Astrocyte (in vitro differentiated cells and primary cell): ENCODE data around the gene FNDC3B. TPM values are rescaled to one million over a fixed set of nuclear protein-coding genes. Genes with fewer than 3 reads are reported as not detected.

Experiments
- DNase-seq: peaks from one replicate; pipeline ENCODE4 v3.0.0-alpha.2; 2010; ENCODE audit warnings: low read depth
- FAIRE-seq: peaks from 2 replicates; lab custom pipeline; 2011; peaks lifted over from hg19 to GRCh38; lab: Jason Lieb, UNC
- H2AFZ ChIP-seq: 2 replicates; pipeline ENCODE4 v1.6.0; 2012; ENCODE audit warnings: low read depth, low read length, inconsistent platforms
- H3K27ac ChIP-seq: 2 replicates; pipeline ENCODE4 v1.5.1; 2011; ENCODE audit warnings: low read depth, low read length, inconsistent platforms
- H3K27me3 ChIP-seq: 2 replicates; pipeline ENCODE4 v1.6.0; 2011; ENCODE audit warnings: low read length, inconsistent platforms; ENCODE audit not compliant: insufficient read depth
- H3K36me3 ChIP-seq: 2 replicates; pipeline ENCODE4 v1.5.1; 2011; ENCODE audit warnings: low read length, inconsistent platforms; ENCODE audit not compliant: insufficient read depth
- H3K4me1 ChIP-seq: 2 replicates; pipeline ENCODE4 v1.5.1; 2011; ENCODE audit warnings: low read length, inconsistent platforms; ENCODE audit not compliant: insufficient read depth
- H3K4me2 ChIP-seq: 2 replicates; pipeline ENCODE4 v1.6.0; 2012; ENCODE audit warnings: low read length, inconsistent platforms
- H3K4me3 ChIP-seq: 2 replicates; pipeline ENCODE4 v1.5.1; 2011; ENCODE audit warnings: low read depth, mild to moderate bottlenecking, low read length, inconsistent platforms; ENCODE audit not compliant: insufficient read depth
- H3K79me2 ChIP-seq: 2 replicates; pipeline ENCODE4 v1.6.0; 2012; ENCODE audit warnings: mild to moderate bottlenecking, low read length, inconsistent platforms; ENCODE audit not compliant: insufficient read depth
- H3K9ac ChIP-seq: 2 replicates; pipeline ENCODE4 v1.6.0; 2012; ENCODE audit warnings: mild to moderate bottlenecking, low read length, inconsistent platforms
- H3K9me3 ChIP-seq: 2 replicates; pipeline ENCODE4 v1.5.1; 2012; ENCODE audit warnings: low read depth, mild to moderate bottlenecking, low read length, inconsistent platforms; ENCODE audit not compliant: insufficient read depth
- H4K20me1 ChIP-seq: 2 replicates; pipeline ENCODE4 v1.6.0; 2012; ENCODE audit warnings: low read length, inconsistent platforms; ENCODE audit not compliant: insufficient read depth
- H3K27ac Mint-ChIP-seq: one replicate; pipeline ENCODE4 v1.8.0; 2021; ENCODE audit warnings: mild to moderate bottlenecking, mixed read lengths; ENCODE audit not compliant: unreplicated experiment
- H3K27me3 Mint-ChIP-seq: one replicate; pipeline ENCODE4 v1.8.0; 2021; ENCODE audit warnings: low read depth, mixed read lengths; ENCODE audit not compliant: unreplicated experiment
- H3K36me3 Mint-ChIP-seq: one replicate; pipeline ENCODE4 v1.8.0; 2021; ENCODE audit warnings: low read depth, mixed read lengths; ENCODE audit not compliant: unreplicated experiment
- H3K4me1 Mint-ChIP-seq: one replicate; pipeline ENCODE4 v1.8.0; 2021; ENCODE audit warnings: low read depth, mixed read lengths; ENCODE audit not compliant: unreplicated experiment
- H3K4me3 Mint-ChIP-seq: one replicate; pipeline ENCODE4 v1.8.0; 2021; ENCODE audit warnings: mild to moderate bottlenecking, moderate library complexity, mixed read lengths; ENCODE audit not compliant: unreplicated experiment
- H3K9me3 Mint-ChIP-seq: one replicate; pipeline ENCODE4 v1.8.0; 2021; ENCODE audit warnings: mild to moderate bottlenecking, mixed read lengths; ENCODE audit not compliant: unreplicated experiment
- EZH2 ChIP-seq: IDR thresholded peaks from 2 replicates; pipeline ENCODE4 v1.6.1; 2012; ENCODE audit warnings: mild to moderate bottlenecking, low read length, inconsistent platforms; ENCODE audit not compliant: insufficient read depth
- total RNA-seq: library from RNA; stranded (reverse); gene quantifications from 2 replicates; pipeline ENCODE4 v1.2.1, GENCODE V29; 2021
- TF ChIP-seq, protein P1 (sequence below): IDR thresholded peaks from 2 replicates; pipeline ENCODE4 v1.5.1; 2011; ENCODE audit warnings: low read depth, mild to moderate bottlenecking, inconsistent platforms, low read length, moderate library complexity; ENCODE audit not compliant: insufficient read depth

FNDC3B gene
- total RNA-seq, 1 donor from 2014 or later = 327 TPM

DNA sequence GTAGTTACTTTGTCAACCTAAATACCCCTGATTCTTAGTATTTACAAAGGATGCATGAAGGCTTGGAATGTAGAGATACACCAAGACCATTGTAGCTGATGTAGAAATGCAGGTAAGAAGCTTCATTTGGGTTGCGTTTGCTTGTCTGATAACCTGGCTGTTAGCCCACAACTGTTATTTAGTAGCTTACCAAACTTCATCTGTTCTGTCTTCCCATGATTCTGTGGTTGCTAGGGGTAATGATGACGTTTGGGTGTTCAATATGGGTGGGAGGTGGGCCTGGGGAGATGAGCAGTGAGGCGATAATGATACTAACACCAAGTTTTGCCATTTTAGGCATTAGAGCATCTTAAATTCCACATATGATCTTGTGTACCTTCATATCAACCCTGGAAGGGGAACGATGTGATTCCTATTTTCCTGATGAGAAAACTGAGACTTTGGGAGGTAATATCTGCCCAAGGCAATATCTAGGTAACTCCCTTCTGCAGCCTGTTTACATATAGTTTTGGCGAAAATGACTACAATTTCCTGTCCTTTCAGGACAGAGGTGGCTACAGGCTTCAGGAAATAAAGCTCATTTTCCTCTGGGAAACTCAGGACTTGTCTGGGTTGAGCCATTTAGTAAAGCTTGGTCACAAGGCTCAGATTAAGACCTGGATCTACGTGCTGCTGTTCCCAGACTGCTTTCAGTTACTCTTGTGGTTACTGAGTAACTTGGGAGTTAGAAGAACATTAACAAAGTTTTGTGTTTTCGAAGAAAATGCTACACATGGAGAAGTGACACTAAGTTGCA lies 26.8 kb downstream of the FNDC3B start:
- Mint-ChIP-seq H3K9me3 (no peaks in the 10 kb centered on the region), H3K36me3 (peaks cover 1% of the 10 kb centered on the region), H3K4me1 (peaks cover 73% of the 10 kb centered on the region), H3K27ac (peak overlapping the region; percentile 63), H3K4me3 (no peak overlapping the region), H3K27me3 (no peaks in the 10 kb centered on the region)
- Histone ChIP-seq H3K9ac (peak overlapping the region; percentile 6), H3K4me3 (no peak overlapping the region), H3K79me2 (peaks cover 98% of the 10 kb centered on the region), H2AFZ (no peak overlapping the region), H4K20me1 (peaks cover 96% of the 10 kb centered on the region), H3K4me2 (peak overlapping the region; percentile 32), H3K9me3 (no peaks in the 10 kb centered on the region), H3K27ac (peak overlapping the region; percentile 38), H3K27me3 (no peaks in the 10 kb centered on the region), H3K36me3 (peaks cover 11% of the 10 kb centered on the region), H3K4me1 (peaks cover 16% of the 10 kb centered on the region)
- FAIRE-seq (no peak), DNase-seq (peak; percentile 76)
- no peak for TF ChIP-seq EZH2
- TF ChIP-seq, protein P1, sequence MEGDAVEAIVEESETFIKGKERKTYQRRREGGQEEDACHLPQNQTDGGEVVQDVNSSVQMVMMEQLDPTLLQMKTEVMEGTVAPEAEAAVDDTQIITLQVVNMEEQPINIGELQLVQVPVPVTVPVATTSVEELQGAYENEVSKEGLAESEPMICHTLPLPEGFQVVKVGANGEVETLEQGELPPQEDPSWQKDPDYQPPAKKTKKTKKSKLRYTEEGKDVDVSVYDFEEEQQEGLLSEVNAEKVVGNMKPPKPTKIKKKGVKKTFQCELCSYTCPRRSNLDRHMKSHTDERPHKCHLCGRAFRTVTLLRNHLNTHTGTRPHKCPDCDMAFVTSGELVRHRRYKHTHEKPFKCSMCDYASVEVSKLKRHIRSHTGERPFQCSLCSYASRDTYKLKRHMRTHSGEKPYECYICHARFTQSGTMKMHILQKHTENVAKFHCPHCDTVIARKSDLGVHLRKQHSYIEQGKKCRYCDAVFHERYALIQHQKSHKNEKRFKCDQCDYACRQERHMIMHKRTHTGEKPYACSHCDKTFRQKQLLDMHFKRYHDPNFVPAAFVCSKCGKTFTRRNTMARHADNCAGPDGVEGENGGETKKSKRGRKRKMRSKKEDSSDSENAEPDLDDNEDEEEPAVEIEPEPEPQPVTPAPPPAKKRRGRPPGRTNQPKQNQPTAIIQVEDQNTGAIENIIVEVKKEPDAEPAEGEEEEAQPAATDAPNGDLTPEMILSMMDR = no peak

DNA sequence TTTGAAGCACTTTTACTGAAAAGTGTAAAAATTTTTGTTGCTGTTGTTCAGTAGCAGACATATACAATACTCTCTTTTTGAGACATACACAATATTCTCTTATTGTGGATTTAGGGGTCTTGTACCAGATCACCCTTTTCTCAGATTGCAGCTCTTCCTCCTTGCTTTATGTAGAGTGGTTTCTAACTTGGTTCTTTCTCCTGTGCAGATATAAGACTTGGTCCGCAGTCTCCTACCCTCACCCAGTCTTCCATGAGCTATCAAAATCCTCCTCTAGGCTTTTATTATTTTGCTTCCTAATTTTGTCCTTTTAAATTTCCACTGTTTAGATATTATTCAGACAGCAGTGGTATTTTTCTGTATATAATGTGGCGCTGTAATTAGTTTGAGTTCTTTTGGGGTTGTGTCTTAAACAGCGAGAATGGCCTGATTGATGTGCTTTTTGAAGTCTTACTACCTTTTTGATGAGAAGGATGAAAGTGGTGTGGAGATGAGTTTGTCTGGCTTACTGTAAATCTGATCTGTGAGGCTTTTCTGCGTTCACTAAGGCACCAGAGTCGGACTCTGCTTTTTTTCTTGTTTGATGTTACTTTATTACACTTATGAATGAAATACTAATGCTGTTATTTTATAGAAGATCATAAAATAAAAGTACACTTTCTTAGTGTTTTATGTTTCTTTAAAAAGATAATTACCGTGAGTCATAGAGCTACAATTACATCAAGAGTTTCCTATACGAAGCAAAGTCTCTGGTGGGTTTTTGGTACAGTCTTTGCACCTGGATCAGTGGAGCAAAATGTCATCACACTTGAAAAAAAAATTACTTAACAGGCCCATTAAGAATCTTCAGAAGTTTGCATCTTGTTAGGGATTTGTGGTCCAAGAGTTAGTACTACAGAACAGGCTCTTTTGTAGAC lies 27.8 kb downstream of the FNDC3B start:
- Mint-ChIP-seq H3K4me3 (peak overlapping the region; percentile 74), H3K27me3 (no peaks in the 10 kb centered on the region), H3K9me3 (no peaks in the 10 kb centered on the region), H3K27ac (peak overlapping the region; percentile 77), H3K36me3 (peaks cover 1% of the 10 kb centered on the region), H3K4me1 (peaks cover 75% of the 10 kb centered on the region)
- Histone ChIP-seq H3K9me3 (no peaks in the 10 kb centered on the region), H3K4me2 (no peak overlapping the region), H3K4me1 (peaks cover 16% of the 10 kb centered on the region), H3K36me3 (peaks cover 11% of the 10 kb centered on the region), H3K27ac (no peak overlapping the region), H2AFZ (no peak overlapping the region), H3K27me3 (no peaks in the 10 kb centered on the region), H3K4me3 (no peak overlapping the region), H3K9ac (no peak overlapping the region), H4K20me1 (peaks cover 96% of the 10 kb centered on the region), H3K79me2 (peaks cover 98% of the 10 kb centered on the region)
- DNase-seq (no peak), FAIRE-seq (no peak)
- TF ChIP-seq EZH2 = no peak
- TF ChIP-seq, protein P1 = no peak
